ENCODE measurements around the gene HPCAL1.

Gene HPCAL1

DNA sequence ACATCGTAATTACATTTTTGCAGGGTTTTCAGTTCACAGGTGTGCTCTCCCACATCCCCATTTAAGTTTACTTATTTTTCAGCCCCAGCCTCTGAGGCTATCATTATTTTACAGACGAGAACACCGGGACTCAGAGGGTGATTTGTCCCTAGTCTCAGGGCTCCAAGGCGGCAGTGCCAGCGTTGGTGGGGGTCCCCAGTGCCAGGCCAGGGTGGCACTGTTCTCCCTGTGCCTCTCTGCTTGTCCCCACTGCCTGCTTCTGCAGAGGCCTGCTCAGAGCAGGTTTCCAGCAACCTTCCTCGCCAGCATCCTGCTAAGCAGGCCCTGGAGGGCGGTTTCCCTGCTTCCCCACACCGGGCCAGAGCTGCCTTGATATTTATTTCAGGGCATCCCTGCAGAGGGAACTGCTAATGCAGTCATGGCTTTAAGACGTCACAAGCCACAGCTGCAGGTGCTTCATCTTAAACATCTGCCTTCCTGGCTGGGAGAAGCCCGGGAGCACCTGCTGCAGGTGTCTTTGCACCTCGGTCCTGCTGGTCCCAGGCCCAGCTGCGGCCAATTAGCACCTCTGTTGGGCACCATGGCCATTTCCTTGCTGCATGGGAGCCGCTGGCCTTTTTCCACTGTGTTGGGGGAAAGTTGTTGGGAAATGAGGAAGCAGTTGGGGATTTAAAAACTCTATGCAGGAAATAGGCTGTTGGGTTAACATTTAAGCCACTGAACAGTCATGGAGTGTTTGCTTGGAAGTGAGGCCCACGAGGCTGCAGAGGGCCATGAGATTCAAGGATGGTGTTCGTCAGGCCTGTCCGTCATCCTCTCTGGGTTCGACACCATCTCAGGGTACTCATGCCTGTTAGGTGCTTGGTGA lies 22.8 kb downstream of the HPCAL1 start:
- DNase-seq: no peak

GRCh38 chr2:10326151-10326616 lies 23.5 kb downstream of the HPCAL1 start:
- no peak for DNase-seq

- DNase-seq: no peak
These were observed 24.2 kb downstream of the HPCAL1 start for GRCh38 chr2:10326707-10327594.

DNA sequence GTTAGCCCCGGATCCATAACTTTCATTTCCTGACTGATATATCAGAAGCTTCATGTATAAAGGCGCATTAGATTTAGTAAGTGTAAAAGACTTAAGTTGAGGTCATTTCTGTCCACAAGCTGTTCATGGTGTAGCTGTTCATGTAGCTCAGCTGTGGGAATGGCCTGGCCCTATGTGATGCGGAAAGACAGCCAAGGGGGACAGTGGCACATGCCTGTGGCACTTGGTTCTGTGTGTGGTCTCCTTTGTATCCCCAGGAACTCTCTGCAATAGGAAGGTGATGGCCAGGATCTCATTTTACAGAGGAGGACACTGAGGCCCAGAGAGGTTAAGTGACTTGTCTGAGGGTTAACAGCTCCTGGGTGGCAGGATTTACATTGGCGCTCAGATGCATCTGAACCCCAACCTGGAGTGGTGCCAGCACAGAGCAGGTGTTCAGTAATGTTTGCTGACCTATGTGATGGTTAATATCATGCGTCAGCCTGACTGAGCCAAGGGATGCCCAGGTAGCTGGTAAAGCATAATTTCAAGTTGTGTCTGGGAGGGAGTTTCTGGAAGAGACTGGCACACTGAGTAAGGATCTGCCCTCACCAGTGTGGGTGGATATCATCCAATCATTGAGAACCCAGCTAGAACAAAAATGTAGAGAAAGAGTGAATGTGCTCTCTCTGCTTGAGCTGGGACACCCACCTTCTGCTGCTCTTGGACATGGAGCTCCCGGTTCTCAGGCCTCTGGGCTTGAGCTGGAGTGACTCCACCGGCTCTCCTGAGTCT lies 25.4 kb downstream of the HPCAL1 start:
- no peak for DNase-seq

DNA sequence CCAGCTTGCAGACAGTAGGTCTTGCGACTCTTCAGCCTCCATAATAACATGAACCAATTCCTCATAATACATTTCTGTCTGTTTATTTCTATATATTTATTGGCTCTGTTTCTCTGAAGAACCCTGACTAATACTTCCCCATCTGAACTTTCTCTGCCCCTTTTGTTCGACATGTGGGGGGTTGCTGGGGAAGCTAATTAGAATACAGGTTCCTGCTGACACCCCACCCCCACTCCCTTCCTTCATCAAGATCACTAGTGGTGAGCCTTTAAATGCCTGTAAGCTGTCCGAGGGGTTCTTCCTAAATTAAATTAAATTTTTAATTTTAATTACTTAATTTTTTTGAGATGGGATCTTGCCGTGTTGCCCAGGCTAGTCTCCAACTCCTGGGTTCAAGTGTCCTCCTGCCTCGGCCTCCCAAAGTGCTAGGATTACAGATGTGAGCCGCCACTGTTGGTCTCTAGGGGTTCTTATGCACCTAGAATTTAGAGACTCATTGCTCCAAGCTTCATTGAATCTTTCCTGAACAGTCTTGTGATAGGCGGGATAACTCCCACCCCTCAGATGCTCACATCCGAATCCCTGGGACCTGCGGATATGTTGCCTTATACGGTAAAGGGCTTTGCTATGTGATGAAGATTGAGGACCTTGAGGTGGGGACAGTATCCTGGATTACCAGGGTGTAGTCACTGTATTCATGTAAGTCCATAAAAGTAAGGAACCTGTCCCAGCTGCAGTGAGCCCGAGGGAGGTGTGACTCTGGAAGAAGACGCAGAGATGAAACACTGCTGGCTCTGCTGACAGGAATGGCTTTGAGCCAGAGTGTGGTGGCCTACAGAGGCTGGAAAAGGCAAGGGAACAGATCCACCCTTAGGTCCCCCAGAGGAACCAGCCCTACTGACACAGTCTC lies 26.2 kb downstream of the HPCAL1 start:
- no peak for DNase-seq

DNA sequence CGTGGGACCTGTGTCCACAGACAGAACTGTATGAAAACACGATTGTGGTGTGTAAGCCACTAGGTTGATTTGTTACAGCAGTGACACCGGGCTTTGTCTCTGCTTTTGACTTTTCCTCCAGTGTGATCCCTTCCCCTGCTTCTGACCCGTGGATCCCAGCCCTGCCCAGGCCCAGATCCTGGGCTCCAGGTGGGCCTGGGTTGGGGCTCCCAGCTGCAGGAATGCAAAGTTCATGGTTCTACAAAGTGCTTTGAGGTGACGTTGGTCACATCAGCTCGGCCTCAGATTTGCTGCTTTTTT lies 26.8 kb downstream of the HPCAL1 start:
- no peak for DNase-seq

DNA sequence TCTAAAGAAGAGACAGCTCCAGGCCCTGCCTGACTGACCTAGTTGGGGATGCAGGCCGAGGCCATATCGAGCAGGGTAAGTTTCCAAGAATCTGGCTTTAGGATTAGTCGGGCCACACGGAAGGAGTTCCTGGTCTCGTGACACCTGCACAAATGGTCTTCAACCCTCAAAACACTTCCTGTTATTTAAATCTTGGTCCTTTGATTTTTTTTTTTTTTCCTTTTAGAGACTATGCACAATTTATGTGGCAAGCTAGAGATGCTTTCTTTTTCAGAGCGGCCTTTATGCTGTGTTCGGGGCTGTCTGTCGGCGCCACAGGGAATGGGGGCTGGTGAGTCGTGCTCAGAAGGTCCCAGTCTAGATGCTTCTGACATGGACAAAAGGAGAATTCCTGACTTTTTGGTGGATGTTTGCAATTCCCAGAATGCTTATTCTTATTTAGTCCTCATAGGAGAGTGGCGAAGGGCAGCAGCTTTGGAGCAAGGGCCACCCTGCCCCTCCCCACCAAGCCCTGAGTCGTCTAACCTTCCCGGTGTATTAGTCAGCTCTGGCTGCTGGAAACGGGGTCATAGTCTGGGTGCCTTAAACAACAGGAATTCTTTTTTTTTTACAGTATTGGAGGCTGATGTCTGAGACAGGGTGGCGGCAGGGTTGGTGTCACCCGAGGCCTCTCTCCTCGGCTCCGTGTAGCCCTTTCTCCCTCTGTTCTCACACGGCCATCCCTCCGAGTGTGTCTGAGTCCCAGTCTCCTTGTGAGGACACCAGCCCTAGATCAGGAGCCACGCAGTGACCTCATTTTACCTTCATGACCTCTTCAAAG lies 27.4 kb downstream of the HPCAL1 start:
- no peak for DNase-seq

DNA sequence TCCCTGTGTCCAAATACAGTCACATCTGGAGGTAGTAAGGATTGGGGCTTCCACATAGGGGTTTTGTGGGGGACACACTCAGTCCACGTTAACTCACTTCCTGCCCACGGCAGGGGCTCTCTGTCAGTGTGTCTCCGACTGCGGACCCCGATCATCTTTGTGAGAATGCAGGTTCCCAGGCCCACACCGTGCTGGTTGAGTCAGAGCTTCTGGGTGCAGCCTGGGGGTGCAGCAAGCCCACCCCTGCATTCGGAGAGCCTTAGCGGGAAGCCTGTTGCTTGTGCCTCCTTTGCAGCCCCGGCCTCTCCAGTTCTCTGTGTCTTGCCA lies 28.0 kb downstream of the HPCAL1 start:
- DNase-seq: no peak

DNA sequence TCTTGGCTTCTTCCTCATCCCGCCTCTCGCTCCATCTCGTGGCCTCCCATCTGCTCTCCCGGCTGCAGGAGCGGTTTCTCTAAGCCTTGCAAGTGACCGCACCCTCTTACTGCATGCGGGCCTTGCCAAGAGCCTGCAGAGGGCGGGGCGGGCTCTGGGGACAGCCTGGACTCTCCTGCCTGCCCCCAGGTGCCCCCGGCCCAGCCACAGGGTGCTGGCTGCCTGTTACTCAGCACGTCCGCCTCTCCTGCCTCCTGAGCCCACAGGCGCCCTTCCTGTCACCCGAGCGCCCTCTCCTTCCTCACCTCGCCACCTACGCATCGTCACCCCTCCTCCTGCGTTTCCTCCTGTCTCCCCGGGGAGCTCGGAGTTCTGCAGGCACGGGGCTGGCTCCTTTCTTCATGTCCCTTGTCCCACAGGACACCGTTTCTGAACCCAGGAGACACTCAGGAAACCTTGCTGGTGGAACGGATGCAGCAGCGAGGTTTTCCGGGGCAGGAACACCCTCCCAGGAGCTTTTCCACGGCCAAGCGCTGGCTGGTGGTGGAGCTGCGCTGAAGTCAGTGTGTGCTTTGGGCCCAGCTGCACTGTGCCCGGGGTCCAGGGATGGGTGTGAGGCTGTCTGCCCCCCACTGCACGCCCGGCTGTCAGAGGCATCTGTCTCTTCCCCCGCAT lies 28.5 kb downstream of the HPCAL1 start:
- no peak for DNase-seq

- DNase-seq: no peak
These were observed 29.1 kb downstream of the HPCAL1 start for GRCh38 chr2:10331702-10332401.

DNA sequence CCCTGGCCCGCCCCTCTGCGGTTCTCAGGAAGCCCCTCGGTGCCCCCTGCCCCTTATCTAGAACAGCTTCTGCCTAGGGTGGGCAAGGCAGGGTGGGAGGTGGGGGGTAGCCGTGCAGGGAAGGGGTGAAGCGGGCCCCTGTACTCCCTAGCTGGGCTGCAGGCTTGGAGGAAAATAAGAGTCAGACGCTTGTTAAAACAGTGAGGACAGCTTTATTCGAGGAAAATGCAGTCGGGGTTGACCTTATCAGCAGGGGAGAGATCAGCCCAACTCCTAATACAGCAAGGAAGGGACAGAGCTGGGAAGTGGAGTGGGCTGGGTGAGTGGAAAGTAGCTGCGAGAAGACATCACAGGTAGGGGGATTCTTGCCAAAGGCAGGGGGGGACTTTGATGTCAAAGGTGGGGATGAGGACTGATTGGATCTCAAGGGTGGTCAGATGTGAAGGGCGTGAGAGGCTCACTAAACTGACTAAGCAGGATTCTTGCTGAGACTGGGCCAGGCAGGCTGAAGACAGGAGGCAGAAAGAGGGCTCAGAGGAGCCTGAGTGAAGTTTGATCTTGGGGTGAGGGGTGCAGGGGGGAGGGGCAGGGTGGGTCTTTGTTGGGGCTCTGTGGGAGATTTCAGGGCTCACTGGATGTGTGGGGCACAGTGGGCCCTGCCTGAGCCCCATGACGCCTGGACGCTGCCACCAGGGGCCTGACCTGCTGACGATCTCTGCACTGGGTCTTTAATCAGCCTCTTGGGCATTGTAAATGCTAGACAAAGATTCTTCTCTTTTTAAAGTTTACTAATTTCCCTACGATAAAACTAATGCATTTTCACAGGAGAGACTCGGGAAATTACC lies 29.9 kb downstream of the HPCAL1 start:
- no peak for DNase-seq

DNA sequence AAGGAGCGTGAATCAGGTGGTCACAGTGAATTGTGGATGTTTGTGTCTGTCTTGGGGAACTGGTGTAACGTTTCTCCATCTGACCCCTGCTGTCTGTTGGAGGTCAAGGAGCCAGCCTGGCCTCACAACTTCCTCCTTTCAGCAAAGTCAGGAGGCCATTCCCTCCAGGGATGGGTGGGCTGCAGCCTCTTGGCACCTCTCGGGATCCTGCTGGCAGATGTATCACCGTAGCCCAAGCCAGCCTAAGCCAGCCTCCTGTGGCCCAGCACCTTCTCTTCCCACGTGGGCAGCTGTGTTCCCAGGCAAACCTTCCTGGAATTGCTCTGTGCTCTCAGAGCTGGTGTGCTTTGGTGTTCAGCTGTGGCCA lies 30.5 kb downstream of the HPCAL1 start:
- no peak for DNase-seq

GRCh38 chr2:10333966-10334365 lies 31.3 kb downstream of the HPCAL1 start:
- no peak for DNase-seq

GRCh38 chr2:10335046-10335840 lies 32.5 kb downstream of the HPCAL1 start:
- DNase-seq: no peak

- DNase-seq: no peak
These were observed 33.6 kb downstream of the HPCAL1 start for GRCh38 chr2:10336283-10336682.

GRCh38 chr2:10337449-10338269 lies 35.0 kb downstream of the HPCAL1 start:
- no peak for DNase-seq
